Activated CD8-positive, alpha-beta T cell treated with anti-CD3 and anti-CD28 coated beads, Interleukin-2, amount 10 ng/mL, durations not matched to agents 7 days and 5 days (primary cell): ENCODE results near the gene TMEM139. TPM values are rescaled to one million over a fixed set of nuclear protein-coding genes. Genes with fewer than 3 reads are reported as not detected.

ENCODE experiments used
- ATAC-seq: fragments of 150-1000 bp; cut with Tn5 transposase; one replicate; pipeline ENCODE4 v1.10.0; 2021; ENCODE audit warnings: moderate library complexity
- CTCF ChIA-PET: fragments of 350-600 bp; sonication (Branson Sonifier 250); formaldehyde crosslinking; loops from one replicate; lab custom pipeline; 2021; ENCODE audit warnings: antibody characterized with exemption; lab: Charles Lee
- POLR2A ChIA-PET: fragments of 350-600 bp; sonication (Branson Sonifier 250); formaldehyde crosslinking; loops from one replicate; lab custom pipeline; 2021; ENCODE audit warnings: antibody characterized with exemption; lab: Charles Lee
- DNase-seq: peaks from one replicate; pipeline ENCODE4 v3.0.0-alpha.2; 2020
- H3K27ac Mint-ChIP-seq: one replicate; pipeline ENCODE4 v1.8.0; 2021; ENCODE audit warnings: mild to moderate bottlenecking, mixed read lengths
- H3K27me3 Mint-ChIP-seq: one replicate; pipeline ENCODE4 v1.8.0; 2021; ENCODE audit warnings: low read depth, mixed read lengths
- H3K36me3 Mint-ChIP-seq: one replicate; pipeline ENCODE4 v1.8.0; 2021; ENCODE audit warnings: low read depth, mixed read lengths
- H3K4me1 Mint-ChIP-seq: one replicate; pipeline ENCODE4 v1.8.0; 2021; ENCODE audit warnings: low read depth, mixed read lengths
- H3K4me3 Mint-ChIP-seq: one replicate; pipeline ENCODE4 v1.8.0; 2021; ENCODE audit warnings: mild to moderate bottlenecking, mixed read lengths
- H3K9me3 Mint-ChIP-seq: one replicate; pipeline ENCODE4 v1.8.0; 2022; ENCODE audit warnings: mixed read lengths; ENCODE audit not compliant: insufficient read depth
- total RNA-seq, 2 experiments: library from RNA; stranded (reverse); gene quantifications; one replicate each; pipeline ENCODE4 v1.2.3, GENCODE V29; 2021

Gene TMEM139
- total RNA-seq, 2 experiments from 2014 or later = 0.29 to 0.65 TPM

DNA sequence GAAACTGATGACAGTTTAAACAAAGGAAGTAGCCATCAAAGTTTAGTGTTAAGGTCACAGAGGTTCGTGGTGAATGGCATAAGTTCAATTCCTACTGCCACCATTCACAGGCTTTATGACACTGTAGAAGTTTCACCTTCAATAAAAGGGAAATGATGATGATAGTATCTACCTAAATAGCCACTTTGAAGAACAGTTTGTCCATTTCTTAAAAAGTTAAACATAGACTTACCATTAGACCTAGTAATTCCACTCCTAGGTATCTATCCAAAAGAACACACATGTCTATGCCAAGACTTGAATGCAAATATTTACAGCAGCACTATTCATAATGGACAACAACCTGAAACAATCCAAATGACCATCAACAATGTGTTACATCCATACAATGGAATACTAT, 40.4 kb upstream of the TMEM139 start:
- Mint-ChIP-seq H3K4me1 (peaks cover 70% of the 10 kb centered on the region), H3K9me3 (peaks cover 19% of the 10 kb centered on the region), H3K27me3 (no peaks in the 10 kb centered on the region), H3K36me3 (peaks cover 22% of the 10 kb centered on the region), H3K4me3 (no peak overlapping the region), H3K27ac (no peak overlapping the region)
- CTCF ChIA-PET = interaction anchor here (0.9 to 8.5 kb wide), 9 partner anchors 18 to 173 kb away, joined by 3 to 274 read pairs (median 5); partner anchors contain the start of genes CASP2 and GSTK1
- POLR2A ChIA-PET = interaction anchor here (1.3 to 2.5 kb wide), 5 partner anchors 19 to 52 kb away, joined by 3 to 20 read pairs (median 7); partner anchors contain the start of genes CASP2 and GSTK1
- no peak for ATAC-seq
- DNase-seq = no peak

GRCh38 chr7:143245123-143245522, 39.6 kb upstream of the TMEM139 start:
- ChIA-PET POLR2A (interaction anchor here (1.9 to 2.5 kb wide), 2 partner anchors 18 to 43 kb away, joined by 9 to 20 read pairs; partner anchors contain the start of genes CASP2 and GSTK1), CTCF (interaction anchor here (0.6 to 8.5 kb wide), 11 partner anchors 12 to 127 kb away, joined by 3 to 274 read pairs (median 4); partner anchors contain the start of gene GSTK1)
- DNase-seq (no peak), ATAC-seq (peak; percentile 50)
- H3K27me3 Mint-ChIP-seq = no peaks in the 10 kb centered on the region
- H3K4me1 Mint-ChIP-seq = peaks cover 76% of the 10 kb centered on the region
- H3K36me3 Mint-ChIP-seq = peaks cover 29% of the 10 kb centered on the region
- H3K4me3 Mint-ChIP-seq = no peak overlapping the region
- peaks cover 27% of the 10 kb centered on the region for H3K9me3 Mint-ChIP-seq
- peak overlapping the region; percentile 64 for H3K27ac Mint-ChIP-seq

DNA sequence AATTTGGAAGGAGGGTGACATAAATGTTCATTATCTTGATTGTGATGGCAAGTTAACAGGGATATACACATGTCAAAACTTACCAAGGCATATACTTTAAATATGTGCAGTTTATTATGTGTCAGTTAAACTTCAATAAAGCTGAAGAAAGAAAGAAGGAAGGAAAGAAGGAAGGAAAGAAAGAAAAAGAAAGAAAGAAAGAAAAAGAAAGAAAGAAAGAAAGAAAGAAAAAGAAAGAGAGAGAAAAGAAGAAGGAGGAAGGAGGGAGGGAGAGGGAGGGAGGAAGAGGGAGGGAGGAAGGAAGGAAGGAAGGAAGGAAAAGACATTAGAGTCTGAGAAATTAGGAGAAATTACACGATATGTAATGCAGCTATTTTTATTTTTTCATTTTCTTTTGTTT, 37.4 kb upstream of the TMEM139 start:
- H3K27me3 Mint-ChIP-seq = no peaks in the 10 kb centered on the region
- H3K4me1 Mint-ChIP-seq = peaks cover 85% of the 10 kb centered on the region
- ATAC-seq = no peak
- H3K27ac Mint-ChIP-seq = no peak overlapping the region
- DNase-seq = no peak
- POLR2A ChIA-PET = interaction anchor here (0.8 to 1.9 kb wide), 2 partner anchors 16 to 32 kb away, joined by 4 to 10 read pairs; partner anchors contain the start of gene GSTK1
- no peak overlapping the region for H3K4me3 Mint-ChIP-seq
- peaks cover 32% of the 10 kb centered on the region for H3K9me3 Mint-ChIP-seq
- peaks cover 50% of the 10 kb centered on the region for H3K36me3 Mint-ChIP-seq
- CTCF ChIA-PET = interaction anchor here (0.6 to 1.1 kb wide), 5 partner anchors 11 to 62 kb away, joined by 3 to 4 read pairs (median 3); partner anchors contain the start of gene CASP2

DNA sequence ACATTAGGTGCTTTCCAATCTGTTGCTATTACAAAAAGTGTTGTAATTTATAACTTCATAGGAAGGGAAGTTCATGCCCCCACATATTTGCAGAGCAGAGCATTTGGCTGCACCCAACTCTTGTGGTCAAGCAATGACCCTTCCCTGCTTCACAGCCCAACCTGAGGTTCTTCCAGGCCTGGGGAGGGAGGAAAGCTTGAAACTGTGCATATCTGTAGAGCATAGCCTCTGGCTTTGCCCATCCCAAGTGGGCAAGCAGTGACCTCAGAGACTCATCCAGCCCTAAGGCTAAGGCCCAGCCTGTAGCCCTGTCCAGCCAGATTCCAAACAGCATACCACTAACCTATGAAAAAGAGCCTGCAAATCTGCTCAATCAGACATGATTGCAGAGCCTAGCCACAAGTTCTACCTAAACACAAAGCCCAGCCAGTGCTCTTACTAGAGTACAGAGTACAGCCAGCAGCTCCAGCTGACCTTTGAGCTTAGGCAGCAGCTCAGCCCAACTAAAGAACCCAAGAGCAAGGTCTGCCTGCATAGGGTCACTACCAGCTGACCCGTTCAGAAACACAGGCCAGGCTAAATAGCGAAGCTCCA, 35.9 kb upstream of the TMEM139 start:
- peaks cover 61% of the 10 kb centered on the region for H3K36me3 Mint-ChIP-seq
- H3K27me3 Mint-ChIP-seq = no peaks in the 10 kb centered on the region
- H3K27ac Mint-ChIP-seq = peak overlapping the region; percentile 31
- ATAC-seq (no peak), DNase-seq (no peak)
- ChIA-PET POLR2A (interaction anchor here (0.7 to 2.7 kb wide), 3 partner anchors 14 to 1511 kb away, joined by 3 to 13 read pairs (median 3); partner anchors contain the start of genes GSTK1 and SSBP1), CTCF (interaction anchor here (1.1 to 3.6 kb wide), 4 partner anchors 9 to 96 kb away, joined by 3 to 29 read pairs (median 4); no protein-coding TSS in a partner anchor)
- H3K4me1 Mint-ChIP-seq = peaks cover 83% of the 10 kb centered on the region
- H3K4me3 Mint-ChIP-seq = no peak overlapping the region
- peaks cover 44% of the 10 kb centered on the region for H3K9me3 Mint-ChIP-seq

DNA sequence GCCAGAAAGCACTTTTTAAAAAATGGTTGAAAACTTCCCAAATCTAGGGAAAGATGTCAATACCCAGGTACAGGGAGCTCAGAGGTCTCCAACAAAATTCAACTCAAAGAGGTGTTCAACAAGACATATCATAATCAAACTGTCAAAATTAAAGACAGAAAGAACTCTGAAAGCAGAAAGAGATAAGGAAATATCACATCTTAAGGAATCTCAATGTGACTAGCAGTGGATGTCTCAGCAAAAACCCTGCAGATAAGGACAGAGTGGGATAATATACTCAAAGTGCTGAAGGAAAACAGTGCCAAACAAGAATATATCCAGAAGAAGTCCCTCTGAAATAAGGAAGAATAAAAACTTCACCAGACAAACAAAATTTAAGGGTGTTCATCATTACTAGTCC, 34.6 kb upstream of the TMEM139 start:
- no peak for ATAC-seq
- Mint-ChIP-seq H3K36me3 (peaks cover 65% of the 10 kb centered on the region), H3K4me1 (peaks cover 81% of the 10 kb centered on the region), H3K27ac (peak overlapping the region; percentile 44), H3K4me3 (no peak overlapping the region), H3K27me3 (no peaks in the 10 kb centered on the region), H3K9me3 (peaks cover 54% of the 10 kb centered on the region)
- ChIA-PET POLR2A (interaction anchor here (0.7 to 2.7 kb wide), 4 partner anchors 13 to 130 kb away, joined by 3 to 13 read pairs (median 4); partner anchors contain the start of gene GSTK1), CTCF (interaction anchor here (0.8 to 3.6 kb wide), 11 partner anchors 10 to 130 kb away, joined by 3 to 29 read pairs (median 4); partner anchors contain the start of genes CASP2 and GSTK1)
- DNase-seq = no peak

- peaks cover 81% of the 10 kb centered on the region for H3K4me1 Mint-ChIP-seq
- ChIA-PET POLR2A (interaction anchor here (1.3 to 2.7 kb wide), 3 partner anchors 12 to 129 kb away, joined by 3 to 13 read pairs (median 5); partner anchors contain the start of gene GSTK1), CTCF (interaction anchor here (0.8 to 3.6 kb wide), 9 partner anchors 11 to 130 kb away, joined by 3 to 29 read pairs (median 4); partner anchors contain the start of genes CASP2 and GSTK1)
- peak overlapping the region; percentile 74 for H3K27ac Mint-ChIP-seq
- H3K4me3 Mint-ChIP-seq = peak overlapping the region; percentile 16
- H3K27me3 Mint-ChIP-seq = no peaks in the 10 kb centered on the region
- peaks cover 54% of the 10 kb centered on the region for H3K9me3 Mint-ChIP-seq
- peaks cover 67% of the 10 kb centered on the region for H3K36me3 Mint-ChIP-seq
- peak; percentile 61 for ATAC-seq
- no peak for DNase-seq
These were observed 33.9 kb upstream of the TMEM139 start for GRCh38 chr7:143250822-143251221.

DNA sequence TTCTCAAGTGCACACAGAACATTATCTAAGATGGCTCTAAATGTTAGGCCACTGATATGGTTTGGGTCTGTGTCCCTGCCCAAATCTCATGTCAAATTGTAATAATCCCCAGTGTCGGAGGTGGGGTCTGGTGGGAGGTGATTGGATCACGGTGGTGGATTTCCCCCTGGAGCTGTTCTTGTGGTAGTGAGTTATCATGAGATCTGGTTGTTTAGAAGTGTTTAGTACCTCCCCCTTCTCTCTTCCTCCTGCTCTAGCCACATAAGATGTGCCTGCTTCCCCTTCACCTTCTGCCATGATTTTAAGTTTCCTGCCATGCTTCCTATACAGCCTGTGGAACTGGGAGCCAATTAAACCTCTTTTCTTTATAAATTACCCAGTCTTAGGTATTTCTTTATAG, 32.8 kb upstream of the TMEM139 start:
- peak overlapping the region; percentile 22 for H3K4me3 Mint-ChIP-seq
- POLR2A ChIA-PET = interaction anchor here (1.5 kb wide), 1 partner anchor 11 kb away, joined by 6 read pairs; the partner anchor contains the start of gene GSTK1
- H3K27me3 Mint-ChIP-seq = no peaks in the 10 kb centered on the region

DNA sequence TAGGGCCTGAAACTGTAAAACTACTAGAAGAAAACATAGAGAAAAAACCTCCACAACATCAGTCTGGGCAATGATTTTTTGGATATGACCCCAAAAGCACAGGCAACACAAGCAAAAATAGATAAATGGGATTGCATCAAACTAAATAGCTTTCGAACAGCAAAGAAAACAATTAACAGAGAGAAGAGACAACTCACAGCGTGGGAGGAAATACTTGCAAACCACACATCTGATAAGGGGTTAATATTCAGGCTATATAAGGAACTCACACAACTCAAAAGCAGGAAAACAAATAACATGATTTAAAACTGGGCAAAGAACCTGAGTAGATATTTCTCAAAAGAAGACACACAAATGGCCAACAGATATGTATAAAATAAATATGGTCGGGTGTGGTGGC, 29.2 kb upstream of the TMEM139 start:
- H3K4me1 Mint-ChIP-seq = peaks cover 65% of the 10 kb centered on the region
- H3K27ac Mint-ChIP-seq = peak overlapping the region; percentile 83
- H3K9me3 Mint-ChIP-seq = peaks cover 27% of the 10 kb centered on the region
- DNase-seq (no peak), ATAC-seq (no peak)
- no peaks in the 10 kb centered on the region for H3K27me3 Mint-ChIP-seq
- H3K36me3 Mint-ChIP-seq = peaks cover 38% of the 10 kb centered on the region
- CTCF ChIA-PET = interaction anchor here (0.5 to 16.4 kb wide), 10 partner anchors 9 to 229 kb away, joined by 3 to 224 read pairs (median 4); no protein-coding TSS in a partner anchor
- POLR2A ChIA-PET = interaction anchor here (0.6 to 1.9 kb wide), 5 partner anchors 8 to 260 kb away, joined by 3 to 8 read pairs (median 4); partner anchors contain the start of genes CASP2 and GSTK1
- H3K4me3 Mint-ChIP-seq = no peak overlapping the region

More for the DNA sequence above, 32.8 kb upstream of the TMEM139 start:
- peaks cover 47% of the 10 kb centered on the region for H3K9me3 Mint-ChIP-seq
- H3K36me3 Mint-ChIP-seq = peaks cover 57% of the 10 kb centered on the region
- CTCF ChIA-PET = interaction anchor here (1.2 to 1.3 kb wide), 2 partner anchors 11 to 31 kb away, joined by 3 to 7 read pairs; no protein-coding TSS in a partner anchor
- DNase-seq (no peak), ATAC-seq (peak; percentile 55)
- H3K27ac Mint-ChIP-seq = peak overlapping the region; percentile 75
- H3K4me1 Mint-ChIP-seq = peaks cover 77% of the 10 kb centered on the region

DNA sequence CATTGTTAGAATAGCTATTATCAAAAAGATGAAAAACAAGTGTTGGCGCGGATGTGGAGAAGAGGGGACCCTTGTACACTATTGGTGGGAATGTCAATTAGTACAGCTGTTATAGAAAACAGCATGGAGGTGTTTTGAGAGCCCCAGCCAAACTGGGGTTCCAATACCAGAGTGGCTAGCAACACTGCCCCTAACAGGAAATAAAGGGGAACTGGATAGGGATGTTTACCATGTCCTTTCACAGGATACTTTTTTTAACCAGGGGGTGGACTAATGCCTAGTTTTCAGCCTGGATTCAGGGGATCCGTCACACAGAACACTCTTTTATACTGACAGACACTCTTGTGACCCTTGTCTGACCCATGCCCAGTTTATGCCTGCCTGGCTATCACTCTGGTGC, 28.4 kb upstream of the TMEM139 start:
- CTCF ChIA-PET = interaction anchor here (1.2 to 16.4 kb wide), 8 partner anchors 8 to 146 kb away, joined by 3 to 224 read pairs (median 4); no protein-coding TSS in a partner anchor
- POLR2A ChIA-PET = interaction anchor here (0.6 to 1.8 kb wide), 5 partner anchors 8 to 259 kb away, joined by 3 to 9 read pairs (median 4); partner anchors contain the start of gene CASP2
- Mint-ChIP-seq H3K27ac (peak overlapping the region; percentile 23), H3K9me3 (peaks cover 27% of the 10 kb centered on the region), H3K36me3 (peaks cover 31% of the 10 kb centered on the region), H3K4me1 (peaks cover 57% of the 10 kb centered on the region), H3K4me3 (no peak overlapping the region), H3K27me3 (no peaks in the 10 kb centered on the region)
- DNase-seq (no peak), ATAC-seq (no peak)

DNA sequence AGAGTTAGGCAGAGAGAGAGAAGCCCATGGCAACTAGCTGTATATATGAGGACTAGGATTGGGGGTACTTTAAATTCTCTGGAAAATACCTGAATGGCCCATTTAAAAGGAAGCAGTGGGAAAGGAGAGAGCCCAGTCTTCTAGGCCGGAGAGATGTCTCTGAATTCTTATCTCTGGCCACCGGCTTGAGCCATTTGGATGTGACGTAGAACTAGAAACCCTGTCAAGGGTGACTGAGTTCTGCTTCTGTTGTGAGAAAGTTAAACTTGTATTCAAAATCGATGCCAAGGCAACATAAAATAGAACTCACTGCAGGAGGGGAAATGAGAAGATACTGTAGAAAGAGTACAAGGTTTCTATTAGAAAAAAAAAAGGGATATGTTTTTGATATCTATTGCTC, 27.8 kb upstream of the TMEM139 start:
- ChIA-PET CTCF (interaction anchor here (0.7 to 16.4 kb wide), 7 partner anchors 12 to 1518 kb away, joined by 3 to 224 read pairs (median 3); no protein-coding TSS in a partner anchor), POLR2A (interaction anchor here (1.3 to 1.8 kb wide), 2 partner anchors 9 to 30 kb away, joined by 8 to 9 read pairs; partner anchors contain the start of gene CASP2)
- H3K36me3 Mint-ChIP-seq = peaks cover 28% of the 10 kb centered on the region
- H3K27ac Mint-ChIP-seq = no peak overlapping the region
- no peaks in the 10 kb centered on the region for H3K27me3 Mint-ChIP-seq
- H3K9me3 Mint-ChIP-seq = peaks cover 27% of the 10 kb centered on the region
- no peak overlapping the region for H3K4me3 Mint-ChIP-seq
- ATAC-seq (no peak), DNase-seq (no peak)
- peaks cover 54% of the 10 kb centered on the region for H3K4me1 Mint-ChIP-seq

DNA sequence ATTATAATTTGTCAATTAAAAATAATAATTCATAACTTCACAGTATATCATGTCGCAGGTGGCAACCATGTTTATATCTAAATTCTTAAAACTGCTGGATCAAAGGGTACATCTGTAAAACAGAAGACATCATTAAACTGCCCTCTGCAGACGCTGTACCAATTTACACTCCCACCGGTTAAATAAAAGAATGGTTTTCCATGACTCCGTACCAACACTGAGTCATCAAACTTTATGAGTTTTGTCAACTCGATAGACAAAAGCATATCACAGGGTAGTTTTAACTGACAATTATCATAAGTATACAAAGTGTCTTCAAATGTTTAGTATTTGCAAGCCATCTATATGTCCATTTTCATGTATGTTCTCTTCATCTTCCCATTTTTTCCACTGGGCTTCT, 27.3 kb upstream of the TMEM139 start:
- Mint-ChIP-seq H3K4me1 (peaks cover 53% of the 10 kb centered on the region), H3K4me3 (no peak overlapping the region), H3K36me3 (peaks cover 25% of the 10 kb centered on the region), H3K27ac (no peak overlapping the region), H3K9me3 (peaks cover 21% of the 10 kb centered on the region), H3K27me3 (no peaks in the 10 kb centered on the region)
- DNase-seq = no peak
- POLR2A ChIA-PET = interaction anchor here (1.3 kb wide), 1 partner anchor 9 kb away, joined by 9 read pairs; no protein-coding TSS in a partner anchor
- CTCF ChIA-PET = interaction anchor here (0.7 to 16.4 kb wide), 6 partner anchors 8 to 1518 kb away, joined by 3 to 224 read pairs (median 3); no protein-coding TSS in a partner anchor
- no peak for ATAC-seq
